Pancreas (tissue), 10 donors: Measurements from ENCODE around the gene HOXD10. TPM values are rescaled to one million over a fixed set of nuclear protein-coding genes. Genes with fewer than 3 reads are reported as not detected.
A peak's percentile ranks its signal among the peaks of the same experiment; 100 is the strongest.

Source experiments
- ATAC-seq, 4 donors: fragments of 200-7000 bp; cut with Tn5 transposase; one replicate each; pipeline versions ENCODE4 v1.8.0 to v1.9.1; 2020; ENCODE audit warnings: mild to moderate bottlenecking in 4 of 4, moderate library complexity in 4 of 4
- DNase-seq, 6 donors: peaks; one replicate each; pipeline ENCODE4 v3.0.0-alpha.2; 2020
- FAIRE-seq: peaks from 2 replicates; lab custom pipeline; 2012; peaks lifted over from hg19 to GRCh38; lab: Jason Lieb, UNC
- H3K27ac ChIP-seq, 4 donors: fragments of 200-600 bp; sonication (generic); 1 replicate in 3 of 4; 2 replicates in 1 of 4; pipeline versions ENCODE4 v1.5.0 to v1.8.0; 2020
- H3K27me3 ChIP-seq, 4 donors: fragments of 200-600 bp; one replicate each; pipeline ENCODE4 v1.8.0; 2021
- H3K36me3 ChIP-seq, 3 donors: fragments of 200-600 bp; sonication (generic) in 1 of 3; one replicate each; pipeline versions ENCODE4 v1.5.0 to v1.8.0; 2020 to 2021
- H3K4me1 ChIP-seq, 3 donors: fragments of 200-600 bp; one replicate each; pipeline ENCODE4 v1.8.0; 2021
- H3K4me3 ChIP-seq, 4 donors: fragments of 200-600 bp; sonication (generic) in 2 of 4; one replicate each; pipeline versions ENCODE4 v1.5.0 to v1.8.0; 2020 to 2021
- H3K9me3 ChIP-seq, 4 donors: fragments of 200-600 bp; one replicate each; pipeline ENCODE4 v1.8.0; 2021
- CTCF ChIP-seq, 4 donors: fragments of 200-600 bp; sonication (generic) in 3 of 4; IDR thresholded peaks; one replicate each; pipeline versions ENCODE4 v1.5.0 to v1.8.0; 2021; ENCODE audit warnings: antibody characterized with exemption in 4 of 4
- WGBS, 2 donors: extraction: QIAGEN DNeasy Blood & Tissue Kit; methylation state at CpG; one replicate each; pipeline ENCODE4 v1.1.7; 2013; 5-methylcytosine and 5-hydroxymethylcytosine counted together
- intact Hi-C, 3 donors: fragments of 100-400 bp; cut with DNase I; formaldehyde crosslinking; loops; one replicate each; pipeline versions ENCODE4 v1.11.1 to v1.14.2; 2022
- polyA plus RNA-seq, 2 donors: library from polyadenylated mRNA; stranded (reverse); fragments of 200-250 nt; gene quantifications; one replicate each; pipeline ENCODE4 v1.2.3, GENCODE V29; 2013
- total RNA-seq, 6 donors: library from RNA; stranded (reverse); fragmentation: NEBNext Ultra II Directional in 4 of 6; extraction: Animal tissue kit (Norgen Biotek cat#: 25700) in 4 of 6; gene quantifications; one replicate each; pipeline versions ENCODE4 v1.2.1 to v1.2.4, GENCODE V29; 2021 to 2023
- donor health status: healthy with polysubstance abuse.
- donor health status: DM: no; HTN: no; CAD: no; lungs with moderate emphysema.
- donor health status: DM: no; HTN: no; CAD: no.
- donor health status: control.
- donor health status: control.
- donor health status: Bipolar disorder and iron deficiency.
- donor health status: DM: yes; HTN: yes; CAD: no.
- donor health status: DM: no; HTN: no; CAD: no.
- donor health status: DM: no; HTN: no; CAD: no.
- donor health status: DM: yes; HTN: yes; CAD: no.

Gene HOXD10
- total and polyA plus RNA-seq, 8 donors, result not detected

DNA sequence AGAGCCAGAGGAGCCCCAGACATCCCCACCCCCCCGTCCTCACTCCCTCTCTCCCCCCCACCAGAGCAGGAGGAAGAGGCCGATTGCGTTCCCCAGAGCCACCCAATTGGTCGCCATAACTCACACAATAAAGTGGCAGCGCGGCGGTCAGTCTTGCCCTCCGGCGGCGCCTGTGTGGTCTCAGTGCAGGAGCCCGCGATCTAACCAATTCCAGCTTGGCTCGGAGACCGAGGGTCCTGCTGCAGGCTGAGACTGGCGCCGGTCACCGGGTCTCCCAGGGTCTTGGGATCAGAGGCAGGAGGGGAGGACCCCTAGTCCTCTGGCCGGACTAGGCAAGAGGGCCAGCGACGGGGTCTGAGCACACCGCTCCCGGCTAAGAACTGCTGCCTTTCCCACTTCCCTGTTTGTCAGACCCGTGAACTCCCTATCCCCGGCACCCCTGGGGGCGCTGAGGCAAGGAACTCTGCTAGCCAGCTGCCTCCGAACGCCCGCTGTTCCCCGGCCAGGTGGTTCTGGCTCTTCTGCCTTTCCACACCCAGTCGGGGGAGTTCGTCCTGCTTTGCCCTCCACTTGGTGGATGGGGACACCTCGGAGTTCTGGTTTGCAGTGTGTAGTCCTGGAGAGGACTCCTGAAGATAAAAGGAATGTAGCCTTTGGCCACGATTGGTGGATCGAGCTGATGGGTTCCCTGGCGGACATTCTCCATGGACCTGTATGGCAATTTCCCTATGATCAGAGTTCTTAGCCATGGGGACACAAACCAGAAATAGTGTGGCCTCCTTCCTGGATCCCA is 18.0 kb upstream of the HOXD10 start:
- no peak for FAIRE-seq
- Histone ChIP-seq H3K27ac (no peak overlapping the region), H3K27me3 (peaks cover 8 to 87% (median 46%) of the 10 kb centered on the region in 4 donors), H3K9me3 (no peaks in the 10 kb centered on the region), H3K4me1 (peaks cover 0 to 5% (median 4%) of the 10 kb centered on the region in 3 donors), H3K36me3 (no peaks in the 10 kb centered on the region), H3K4me3 (no peak overlapping the region)
- ATAC-seq, result no peak
- 4 to 5% methylated on average over 34 to 35 of the region's 35 CpGs for WGBS, 2 donors
- no peak for TF ChIP-seq CTCF (IDR thresholded peaks at IDR 0.05)
- intact Hi-C loops, result loop anchor here in 1 of 3 donors (5.0 kb wide), 1 partner anchor 416 kb away; no protein-coding TSS in a partner anchor
- DNase-seq, result peak in 1 of 6 donors; percentile 80

GRCh38 chr2:176099159-176099727 is 17.3 kb upstream of the HOXD10 start:
- peaks cover 0 to 4% (median 4%) of the 10 kb centered on the region in 3 donors for H3K4me1 ChIP-seq
- DNase-seq (no peak), FAIRE-seq (no peak), ATAC-seq (no peak)
- WGBS, 2 donors, result 6 to 7% methylated on average over 30 of the region's 30 CpGs
- no peak for TF ChIP-seq CTCF (IDR thresholded peaks at IDR 0.05)
- no peaks in the 10 kb centered on the region for H3K9me3 ChIP-seq
- H3K27ac ChIP-seq, result no peak overlapping the region
- intact Hi-C loops, result loop anchor here in 1 of 3 donors (5.0 kb wide), 1 partner anchor 417 kb away; no protein-coding TSS in a partner anchor
- no peak overlapping the region for H3K4me3 ChIP-seq
- H3K36me3 ChIP-seq, result no peaks in the 10 kb centered on the region
- H3K27me3 ChIP-seq, result peaks cover 8 to 87% (median 44%) of the 10 kb centered on the region in 4 donors

GRCh38 chr2:176099728-176100546 is 16.6 kb upstream of the HOXD10 start, which contains the start of gene HOXD12:
Gene HOXD12 (plus strand): TSS chr2:176099795. CDS start chr2:176099802, 7 bp downstream.
- H3K36me3 ChIP-seq, result no peaks in the 10 kb centered on the region
- H3K4me1 ChIP-seq, result peaks cover 0 to 8% (median 4%) of the 10 kb centered on the region in 3 donors
- no peak within 1 kb of the TSS for H3K27ac ChIP-seq
- FAIRE-seq (no peak), DNase-seq (peak in 1 of 6 donors; percentile 77), ATAC-seq (no peak)
- peaks cover 3 to 87% (median 45%) of the 10 kb centered on the region in 4 donors for H3K27me3 ChIP-seq
- 5 to 6% methylated on average over 70 of the region's 70 CpGs for WGBS, 2 donors
- H3K4me3 ChIP-seq, result no peak within 1 kb of the TSS
- no peak for TF ChIP-seq CTCF (IDR thresholded peaks at IDR 0.05)
- H3K9me3 ChIP-seq, result no peaks in the 10 kb centered on the region
- intact Hi-C loops, result loop anchor here in 1 of 3 donors (5.0 to 10.0 kb wide), 2 partner anchors 418 to 745 kb away; no protein-coding TSS in a partner anchor

DNA sequence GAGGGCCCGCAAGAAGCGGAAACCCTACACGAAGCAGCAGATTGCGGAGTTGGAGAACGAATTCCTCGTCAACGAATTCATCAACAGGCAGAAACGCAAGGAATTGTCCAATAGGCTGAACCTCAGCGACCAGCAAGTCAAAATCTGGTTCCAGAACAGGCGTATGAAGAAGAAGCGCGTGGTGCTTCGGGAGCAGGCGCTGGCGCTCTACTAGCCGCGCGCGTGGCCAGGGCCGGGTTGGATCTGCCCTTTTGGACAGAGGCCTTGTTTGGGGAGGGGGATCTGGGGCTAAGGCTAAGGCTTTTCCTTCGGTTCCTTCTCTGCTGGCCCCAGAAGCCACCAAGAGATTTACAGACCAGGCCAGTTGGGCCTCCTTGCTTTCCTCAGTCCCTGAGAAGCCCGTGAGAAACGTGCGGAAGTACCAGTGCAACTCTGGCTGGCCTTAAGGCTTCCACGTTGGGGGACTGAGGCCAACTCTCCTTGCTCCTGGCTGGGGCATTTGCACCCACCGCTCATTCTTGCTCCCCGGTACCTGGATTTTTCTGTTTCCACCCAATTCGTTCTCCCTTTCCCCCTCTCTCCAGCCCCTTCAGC is 15.9 kb upstream of the HOXD10 start:
- no peak for FAIRE-seq
- H3K27me3 ChIP-seq, result peaks cover 2 to 84% (median 40%) of the 10 kb centered on the region in 4 donors

More for the DNA sequence above, 15.9 kb upstream of the HOXD10 start:
- Histone ChIP-seq H3K36me3 (no peaks in the 10 kb centered on the region), H3K4me1 (peaks cover 0 to 8% (median 4%) of the 10 kb centered on the region in 3 donors), H3K27ac (no peak overlapping the region), H3K4me3 (no peak overlapping the region), H3K9me3 (no peaks in the 10 kb centered on the region)
- DNase-seq (no peak), ATAC-seq (no peak)
- intact Hi-C loops, result loop anchor here in 1 of 3 donors (10.0 kb wide), 1 partner anchor 746 kb away; no protein-coding TSS in a partner anchor
- WGBS, 2 donors, result 10 to 12% methylated on average over 28 of the region's 28 CpGs
- TF ChIP-seq CTCF (IDR thresholded peaks at IDR 0.05), result no peak
